ENCODE results near the gene VPS37D. TPM values are rescaled to one million over a fixed set of nuclear protein-coding genes. Genes with fewer than 3 reads are reported as not detected.
"Not testable (repeated sequence)": the region's sequence is repeated elsewhere in the genome, so short reads cannot be mapped to it uniquely, and the experiment has no call there.

The VPS37D gene
- total RNA-seq, result 3.6 TPM

- DNase-seq, result peak; percentile 63
Measured at GRCh38 chr7:73667344-73668102, at the start of gene VPS37D. Gene VPS37D, plus strand, starts transcription at chr7:73667831. Its CDS starts 128 bp downstream, at chr7:73667959.

DNA sequence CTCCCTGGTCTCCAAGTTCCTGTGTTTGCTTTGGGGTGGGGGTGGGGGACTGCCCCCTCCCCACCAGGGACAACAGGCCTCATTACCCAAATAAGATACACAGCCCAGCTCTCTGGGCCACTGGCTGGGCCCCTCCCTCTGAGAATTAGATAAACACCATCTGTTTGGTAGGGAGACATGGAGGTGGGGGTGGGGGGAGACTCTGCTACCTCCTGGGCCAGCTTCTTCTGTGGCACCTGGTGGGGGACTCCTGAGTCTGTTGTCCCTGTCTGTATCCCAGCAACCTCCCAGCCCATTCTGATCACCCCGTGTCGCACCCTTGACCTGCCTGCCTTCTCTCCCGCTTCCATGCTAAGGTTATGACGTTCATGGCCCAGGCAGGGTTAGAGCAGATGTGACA, 49.1 kb upstream of the VPS37D start:
- DNase-seq, result no peak

- not testable (repeated sequence) for DNase-seq
Measured at GRCh38 chr7:73619394-73619793, 48.2 kb upstream of the VPS37D start.

DNA sequence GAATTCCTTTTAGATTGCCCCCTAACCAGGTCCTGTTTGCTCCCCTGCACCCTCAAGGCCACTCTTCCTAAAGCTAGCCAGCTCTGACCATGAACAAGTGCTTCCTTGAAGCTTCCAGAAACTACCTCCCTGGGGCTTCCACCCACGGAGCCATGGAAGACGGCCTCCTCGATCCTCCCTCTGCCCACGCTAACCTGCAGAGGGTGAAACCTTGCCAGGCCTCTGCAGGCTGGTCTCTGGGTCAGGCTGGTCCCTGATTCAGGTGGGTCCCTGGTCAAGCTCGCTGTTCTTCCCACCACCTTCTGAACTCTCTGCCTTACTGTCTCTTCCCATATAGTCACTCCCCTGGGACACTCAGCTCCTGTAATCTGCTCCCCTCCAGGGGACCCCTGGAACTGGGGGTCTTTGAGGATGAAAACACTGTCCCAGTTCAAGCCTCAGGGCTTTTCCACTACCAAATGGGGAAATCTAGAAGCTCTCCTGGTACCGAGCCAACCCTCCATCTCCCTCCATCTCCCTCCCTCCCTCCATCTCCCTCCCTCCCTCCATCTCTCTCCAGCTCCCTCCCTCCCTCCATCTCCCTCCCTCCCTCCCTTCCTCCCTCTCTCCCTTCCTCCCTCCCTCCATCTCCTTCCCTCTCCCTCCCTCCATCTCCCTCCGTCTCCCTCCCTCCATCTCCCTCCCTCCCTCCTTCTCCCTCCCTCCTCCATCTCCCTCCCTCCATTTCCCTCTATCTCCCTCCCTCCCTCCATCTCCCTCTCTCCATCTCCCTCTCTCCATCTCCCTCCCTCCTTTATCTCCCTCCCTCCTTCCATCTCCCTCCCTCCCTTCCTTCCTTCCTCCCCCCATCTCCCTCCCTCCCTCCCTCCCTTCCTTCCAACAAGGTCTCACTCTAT, 46.2 kb upstream of the VPS37D start:
- DNase-seq, result no peak

- DNase-seq, result no peak
Measured at GRCh38 chr7:73622527-73622908, 45.1 kb upstream of the VPS37D start.

DNA sequence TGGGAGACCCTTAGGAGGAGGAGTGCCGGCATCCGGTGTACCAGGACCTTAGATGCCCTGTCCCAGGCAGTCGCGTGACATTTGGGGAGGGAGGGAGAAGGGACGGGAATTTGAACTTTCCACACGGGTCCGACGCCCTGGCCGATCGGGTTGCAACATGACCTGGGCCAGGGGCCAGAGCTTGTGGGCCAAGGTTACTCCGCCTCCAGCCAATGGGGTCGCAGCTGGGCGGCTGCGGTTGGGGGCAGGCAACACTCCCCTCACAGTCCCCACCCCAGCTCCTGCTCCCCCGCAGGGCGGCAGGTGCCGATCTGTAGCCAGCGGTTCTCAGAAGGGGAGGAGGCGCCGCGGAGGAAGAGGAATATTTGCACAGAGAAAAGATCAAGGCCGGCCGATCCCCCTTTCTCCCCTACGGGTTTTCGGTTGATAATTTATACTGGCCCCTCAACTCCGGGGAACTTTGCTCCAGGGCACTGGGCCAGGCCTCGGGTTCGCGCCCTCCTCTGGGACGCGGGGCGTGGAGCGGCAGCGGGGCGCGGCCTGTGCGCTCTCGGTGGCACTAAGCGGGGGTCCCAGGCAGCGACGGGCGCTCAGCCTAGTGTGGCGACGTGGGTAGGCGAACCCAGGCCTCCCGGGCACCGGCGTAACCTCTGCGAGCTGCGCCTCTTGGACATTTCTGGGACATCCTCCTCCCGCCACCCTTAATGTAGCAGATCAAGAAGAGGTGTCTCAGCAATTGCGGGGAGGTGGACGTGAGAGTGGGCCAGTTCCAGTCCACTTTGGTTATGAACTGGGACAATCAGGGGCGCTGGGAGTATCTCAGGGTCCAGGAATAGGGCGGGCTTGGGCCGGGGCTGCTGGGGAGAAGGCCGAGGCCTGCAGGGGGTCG, 44.5 kb upstream of the VPS37D start:
- no peak for DNase-seq

- no peak for DNase-seq
Measured at GRCh38 chr7:73623798-73624668, 43.6 kb upstream of the VPS37D start, which contains the start of gene MLXIPL. Gene MLXIPL, minus strand, starts transcription at chr7:73624522. Its CDS starts 30 bp downstream, at chr7:73624492.

DNA sequence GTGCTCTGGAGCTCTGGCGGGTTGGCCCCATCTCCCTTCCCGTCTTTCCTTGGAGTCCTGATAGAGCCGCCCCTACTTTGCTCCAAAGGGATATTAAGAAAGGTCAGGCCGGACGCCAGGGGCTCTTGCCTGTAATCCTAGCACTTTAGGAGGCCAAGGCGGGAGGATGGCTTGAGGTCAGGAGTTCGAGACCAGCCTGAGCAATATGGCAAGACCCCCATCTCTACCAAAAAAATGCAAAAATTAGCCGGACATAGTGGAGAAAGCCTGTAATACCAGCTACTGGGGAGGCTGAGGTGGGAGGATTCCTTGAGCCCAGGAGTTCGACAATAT, 43.0 kb upstream of the VPS37D start:
- DNase-seq, result no peak

DNA sequence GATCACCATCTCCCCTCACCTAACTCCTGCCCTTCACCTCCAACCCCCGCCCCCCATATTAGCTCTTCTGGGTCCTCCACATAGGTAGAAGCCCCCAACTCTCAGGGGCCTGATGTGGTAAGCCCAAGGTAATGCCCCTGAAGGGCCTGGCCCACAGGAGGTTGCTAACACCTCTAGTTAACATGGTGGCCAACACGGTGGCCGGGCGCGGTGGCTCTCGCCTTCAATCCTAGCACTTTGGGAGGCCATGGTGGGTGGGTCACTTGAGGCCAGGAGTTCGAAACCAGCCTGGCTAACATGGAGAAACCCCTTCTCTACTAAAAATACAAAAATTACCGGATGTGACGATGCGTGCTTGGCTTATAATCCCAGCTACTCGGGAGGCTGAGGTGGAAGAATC, 42.4 kb upstream of the VPS37D start:
- no peak for DNase-seq

DNA sequence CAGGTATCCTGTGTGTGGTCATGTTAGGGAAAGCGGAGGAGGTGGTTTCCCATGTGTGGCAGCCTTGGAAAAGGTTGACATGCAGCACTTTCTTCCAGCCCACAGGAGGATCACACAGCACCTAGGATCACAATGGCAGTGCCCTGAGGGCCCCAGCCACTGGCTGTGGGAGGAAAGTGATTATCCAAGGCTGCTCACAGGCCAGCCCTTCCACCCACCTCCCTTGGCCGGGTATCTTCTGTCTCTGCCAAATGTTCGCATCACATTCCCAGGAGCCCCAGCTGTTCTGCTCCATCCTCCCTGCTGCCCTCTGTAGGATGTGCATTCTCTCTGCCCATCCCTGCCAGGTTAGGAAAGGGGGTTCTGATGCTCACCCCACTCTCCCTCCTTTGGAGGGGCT, 40.8 kb upstream of the VPS37D start:
- no peak for DNase-seq

DNA sequence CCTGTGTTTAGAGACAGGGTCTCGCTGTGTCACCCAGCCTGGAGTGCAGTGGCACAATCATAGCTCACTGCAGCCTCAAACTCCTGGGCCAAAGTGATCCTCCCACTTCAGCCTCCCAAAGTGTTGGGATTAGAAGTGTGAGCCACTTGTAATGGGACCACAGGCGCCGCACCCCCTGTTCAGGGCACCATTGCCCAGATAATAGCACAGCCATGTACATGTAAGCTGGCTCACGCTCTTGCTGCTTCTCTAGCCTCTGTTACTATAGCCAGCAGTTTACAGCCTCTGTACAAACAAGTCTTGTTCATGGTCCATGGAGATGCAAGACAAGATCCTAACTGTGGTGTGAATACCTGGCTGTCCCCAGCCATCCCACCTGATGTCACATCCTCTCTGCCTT, 39.1 kb upstream of the VPS37D start:
- DNase-seq, result no peak

DNA sequence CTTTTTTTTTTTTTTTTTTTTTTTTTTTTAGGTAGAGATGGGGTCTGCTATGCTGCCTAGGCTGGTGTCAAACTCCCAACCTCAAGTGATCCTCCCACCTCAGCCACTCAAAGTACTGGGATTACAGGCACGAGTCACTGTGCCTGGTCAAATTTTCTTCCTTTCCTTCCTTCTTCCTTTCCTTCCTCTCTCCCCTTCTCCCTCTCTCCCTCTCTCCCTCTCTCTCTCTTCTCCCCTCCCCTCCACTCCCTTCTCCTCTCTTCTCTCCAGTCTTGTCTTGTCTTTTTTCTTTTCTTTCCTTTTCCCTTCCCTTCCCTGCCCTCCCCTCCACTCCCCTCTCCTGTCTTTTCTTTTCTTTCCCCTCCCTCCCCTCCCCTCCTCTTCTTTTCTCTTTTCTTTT, 36.1 kb upstream of the VPS37D start:
- no peak for DNase-seq

DNA sequence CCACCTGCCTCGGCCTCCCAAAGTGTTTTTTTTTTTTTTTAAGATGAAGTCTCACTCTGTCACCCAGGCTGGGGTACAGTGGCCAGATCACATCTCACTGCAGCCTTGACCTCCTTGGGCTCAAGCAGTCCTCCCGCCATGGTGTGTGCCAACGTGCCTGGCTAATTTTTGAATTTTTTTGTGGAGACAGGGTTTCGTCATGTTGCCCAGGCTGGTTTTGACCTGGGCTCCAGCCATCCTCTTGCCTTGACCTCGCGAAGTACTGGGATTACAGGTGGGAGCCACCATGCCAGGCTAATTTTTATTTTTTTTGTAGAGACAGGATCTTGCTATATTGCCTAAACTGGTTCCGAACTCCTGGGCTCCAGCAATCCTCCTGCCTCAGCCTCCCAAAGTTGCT, 34.3 kb upstream of the VPS37D start:
- no peak for DNase-seq

DNA sequence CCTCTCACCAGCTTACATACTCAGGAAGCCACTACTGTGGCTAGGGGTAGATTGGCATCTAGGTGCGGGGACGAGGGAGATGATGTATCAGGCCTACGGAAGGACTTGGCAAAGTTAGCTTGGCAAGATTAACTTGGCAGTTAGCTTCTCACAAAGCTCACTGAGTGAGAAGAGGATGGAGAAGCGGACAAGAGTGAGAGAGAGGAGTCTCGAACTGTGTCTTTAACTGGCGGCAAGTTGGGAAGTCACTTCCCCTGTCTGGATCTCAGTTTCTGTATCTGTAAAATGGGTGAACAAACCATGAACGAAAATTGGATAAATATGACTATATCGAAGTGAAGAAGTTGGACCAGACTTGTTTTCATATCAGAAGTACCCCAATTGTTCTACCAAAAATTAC, 33.8 kb upstream of the VPS37D start:
- DNase-seq, result no peak

DNA sequence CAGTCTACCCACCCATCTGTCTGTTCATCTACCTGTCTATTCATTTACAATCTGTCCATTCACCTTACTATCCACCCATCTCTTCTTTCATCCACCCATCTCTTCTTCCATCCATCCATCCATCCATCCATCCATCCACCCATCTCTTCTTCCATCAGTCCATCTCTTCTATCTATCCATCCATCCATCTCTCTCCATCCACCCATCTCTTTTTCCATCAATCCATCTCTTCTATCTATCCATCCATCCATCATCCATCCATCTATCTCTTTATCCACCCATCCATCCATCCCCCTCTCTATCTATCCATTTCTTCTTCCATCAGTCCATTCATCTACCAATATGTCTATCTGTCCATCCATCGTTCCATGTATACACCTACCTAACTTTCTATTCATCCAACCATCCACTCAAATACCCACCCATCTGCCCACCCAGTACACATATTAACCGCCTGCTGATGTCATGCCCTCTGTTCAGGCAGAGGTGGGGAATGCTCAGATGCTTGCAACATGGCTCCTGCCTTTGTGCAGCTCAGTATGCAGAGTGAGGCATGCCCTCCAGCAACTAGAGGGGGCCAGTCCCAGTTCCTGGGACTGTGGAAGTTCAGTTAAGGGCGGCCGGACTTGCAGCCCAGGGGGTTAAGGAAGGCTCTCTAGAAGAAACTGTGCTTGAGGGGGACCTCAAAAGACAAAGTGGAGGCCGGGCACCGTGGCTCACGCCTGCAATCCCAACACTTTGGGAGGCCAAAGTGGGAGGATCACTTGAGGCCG, 32.0 kb upstream of the VPS37D start:
- DNase-seq, result no peak

DNA sequence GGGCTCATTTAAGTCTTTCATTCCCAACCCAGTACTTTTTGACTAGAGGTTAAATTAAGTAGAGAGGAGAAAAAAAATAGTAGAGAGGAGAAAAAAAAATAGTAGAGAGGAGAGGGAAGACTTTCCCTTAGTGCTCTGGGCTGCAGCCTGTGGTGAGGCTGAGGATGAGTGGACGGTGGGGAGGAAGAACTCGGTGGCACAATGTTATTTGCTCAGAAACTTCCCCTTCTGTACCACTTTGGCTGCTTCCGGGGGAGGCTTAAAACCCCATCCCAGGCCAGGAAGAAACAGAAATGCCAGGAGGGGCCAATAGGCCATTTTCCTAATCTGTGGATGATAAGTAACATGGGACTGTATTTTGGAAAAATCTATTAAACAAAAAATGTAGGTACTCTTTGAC, 28.7 kb upstream of the VPS37D start:
- DNase-seq, result no peak

DNA sequence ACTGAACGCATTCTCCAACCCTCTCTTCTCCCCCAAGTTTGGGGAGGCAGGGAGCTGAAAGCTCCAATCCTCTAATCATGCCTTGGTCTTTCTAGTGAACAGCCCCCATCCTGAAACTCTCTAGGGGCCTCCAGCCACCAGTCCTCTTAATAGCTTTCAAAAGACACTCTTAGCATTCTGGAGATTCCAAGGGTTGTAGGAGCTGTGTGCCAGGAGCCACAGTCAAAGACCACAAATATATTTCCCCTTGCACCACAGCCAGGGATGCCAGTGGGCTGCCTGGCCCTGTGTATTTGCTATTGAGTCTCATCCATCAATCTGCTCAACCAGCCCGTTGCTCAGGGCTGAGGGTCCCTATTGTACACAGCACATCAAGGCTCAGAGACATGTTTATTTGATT, 24.8 kb upstream of the VPS37D start:
- no peak for DNase-seq

DNA sequence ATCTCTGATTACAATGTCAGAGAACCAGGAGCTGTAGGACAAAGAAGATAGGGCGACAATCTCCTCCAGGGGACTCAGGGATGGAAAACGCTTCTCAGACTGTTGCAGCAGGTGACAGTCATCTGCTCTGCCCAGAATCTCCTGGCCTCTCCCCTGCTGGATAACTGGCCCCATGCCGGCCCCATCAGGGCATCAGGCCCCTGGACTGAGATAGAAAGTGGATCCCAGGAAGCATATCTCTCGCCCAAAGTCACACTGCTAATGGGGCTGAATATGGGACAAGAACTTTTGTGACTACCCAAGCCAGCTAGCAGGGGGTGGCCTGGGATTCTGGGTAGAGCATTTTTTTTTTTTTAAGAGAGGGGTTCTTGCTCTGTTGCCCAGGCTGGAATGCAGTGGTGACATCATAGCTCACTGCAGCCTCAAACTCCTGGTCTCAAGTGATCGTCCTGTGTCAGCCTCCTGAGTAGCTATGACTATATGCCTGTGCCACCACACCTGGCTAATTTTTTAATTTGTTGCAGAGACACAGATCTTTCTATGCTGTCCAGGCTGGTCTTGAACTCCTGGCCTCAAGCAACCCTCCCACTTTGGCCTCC, 22.8 kb upstream of the VPS37D start:
- DNase-seq, result no peak

DNA sequence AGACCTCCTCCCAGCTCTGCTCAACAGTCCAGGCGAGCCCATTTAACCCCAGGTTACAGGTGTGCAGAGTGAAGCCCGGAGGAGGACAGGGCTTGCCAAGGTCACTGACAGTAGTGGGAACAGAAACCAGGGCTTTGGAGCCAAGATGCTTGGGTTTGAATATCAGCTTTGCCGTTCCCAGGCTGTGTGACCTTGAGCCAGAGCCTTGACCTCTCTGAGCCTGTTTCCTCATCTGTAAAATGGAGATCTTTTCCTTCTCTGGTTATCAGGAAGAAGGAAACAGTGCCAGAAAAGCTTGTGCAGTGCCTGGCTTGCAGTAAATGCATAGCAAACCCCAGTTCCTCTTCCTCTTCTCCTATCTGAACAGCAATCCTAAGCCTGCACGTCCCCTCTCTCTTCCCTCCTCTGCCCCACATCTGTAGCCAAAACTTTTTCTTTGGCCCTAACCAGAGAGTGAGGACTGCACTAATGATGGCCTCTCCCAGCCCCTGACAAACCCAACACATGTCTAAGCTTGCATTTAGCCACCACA, 21.9 kb upstream of the VPS37D start:
- no peak for DNase-seq

All from skin of body (tissue), 2 donors.